ENCODE measurements around the gene CRYBB3. TPM values are rescaled to one million over a fixed set of nuclear protein-coding genes. Genes with fewer than 3 reads are reported as not detected.
"Not testable (repeated sequence)": the region's sequence is repeated elsewhere in the genome, so short reads cannot be mapped to it uniquely, and the experiment has no call there.

The CRYBB3 gene
- polyA plus RNA-seq, 3 donors, result not detected

DNA sequence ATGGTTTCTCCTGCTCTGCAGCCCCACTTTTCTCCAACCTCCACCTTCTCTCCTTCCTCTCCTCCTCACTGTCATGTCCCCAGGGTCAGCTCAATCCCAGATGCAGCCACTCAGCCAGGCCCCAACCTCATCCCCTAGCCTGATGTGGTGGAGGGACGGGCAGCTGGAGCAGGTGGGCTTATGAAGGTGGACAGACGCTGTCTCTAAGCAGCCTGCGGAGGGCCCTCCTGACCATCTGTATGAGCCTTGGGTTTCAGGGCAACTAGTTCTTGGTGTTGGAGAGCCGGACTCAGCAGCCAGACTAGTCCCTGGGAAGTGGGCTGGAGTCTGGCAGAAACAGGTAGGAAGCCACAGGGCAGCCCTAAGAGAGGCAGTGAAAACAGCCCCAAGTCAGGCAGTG is 37.8 kb downstream of the CRYBB3 start:
- peaks cover 19 to 39% (median 26%) of the 10 kb centered on the region in 3 donors for H3K27me3 Mint-ChIP-seq (ENCODE audit: low read depth in 3 of 3)
- H3K27ac Mint-ChIP-seq, result no peak overlapping the region

DNA sequence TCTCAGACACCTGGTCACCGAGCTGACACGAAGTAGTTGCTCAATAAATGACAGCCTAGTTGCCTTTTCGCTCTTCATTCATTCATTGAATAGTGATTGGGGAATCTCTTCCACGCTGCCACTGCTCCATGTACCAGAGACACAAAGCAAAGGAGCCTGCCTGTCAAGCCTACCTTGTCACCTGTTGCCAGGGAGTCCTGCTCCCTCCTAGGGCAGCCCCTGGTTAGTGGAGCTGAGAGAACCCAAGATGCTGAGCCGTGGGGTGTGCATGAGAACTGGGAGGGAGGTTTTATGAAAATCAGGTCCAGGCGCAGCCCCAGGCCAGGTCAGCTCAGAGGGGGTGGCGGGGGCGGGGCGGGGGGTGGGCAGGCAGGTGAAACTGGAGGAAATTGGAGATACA is 38.4 kb downstream of the CRYBB3 start:
- H3K9me3 Mint-ChIP-seq; H3K9ac ChIP-seq (ENCODE audit: insufficient read depth, low read length, poor library complexity, severe bottlenecking); H3K36me3 ChIP-seq (replicated peaks in 1 of 2; ENCODE audit: control insufficient read depth in 1 of 2, insufficient read depth in 2 of 2, low read length in 2 of 2); intact Hi-C loops (cut with micrococcal nuclease); H3K4me1 ChIP-seq (ENCODE audit: control insufficient read depth in 1 of 2, insufficient read depth in 2 of 2, low read length in 2 of 2); H3K4me1 Mint-ChIP-seq; H3K4me2 ChIP-seq (replicated peaks; ENCODE audit: extremely low read depth, low read length, poor library complexity, severe bottlenecking); H3K4me3 Mint-ChIP-seq; DNase-seq; H3K27ac Mint-ChIP-seq; H3K4me3 ChIP-seq (replicated peaks in 1 of 3; ENCODE audit: low read depth in 2 of 3, low read length in 3 of 3); H2AFZ ChIP-seq (ENCODE audit: insufficient read depth, low read depth, low read length, poor library complexity, severe bottlenecking); H3K27ac ChIP-seq (ENCODE audit: low read depth in 1 of 2, low read length in 2 of 2); H3K36me3 Mint-ChIP-seq; H4K20me1 ChIP-seq (ENCODE audit: insufficient read depth, low read length); H3K9me3 ChIP-seq (replicated peaks in 1 of 2; ENCODE audit: control insufficient read depth in 1 of 2, insufficient read depth in 1 of 2, low read length in 2 of 2); H3K79me2 ChIP-seq (ENCODE audit: insufficient read depth, low read length): not testable (repeated sequence)
- H3K27me3 ChIP-seq (ENCODE audit: control insufficient read depth in 2 of 2, insufficient read depth in 2 of 2, low read length in 2 of 2), result peaks cover 0 to 12% of the 10 kb centered on the region in 2 donors
- WGBS (ENCODE audit: insufficient coverage), result no CpG with 5 or more reads among the region's 9 CpGs
- H3K27me3 Mint-ChIP-seq (ENCODE audit: low read depth in 3 of 3), result peaks cover 19 to 35% (median 26%) of the 10 kb centered on the region in 3 donors

More for the DNA sequence above, 37.8 kb downstream of the CRYBB3 start:
- H3K36me3 ChIP-seq (replicated peaks in 1 of 2; ENCODE audit: control insufficient read depth in 1 of 2, insufficient read depth in 2 of 2, low read length in 2 of 2), result no peaks in the 10 kb centered on the region
- no peak overlapping the region for H3K4me2 ChIP-seq (replicated peaks; ENCODE audit: extremely low read depth, low read length, poor library complexity, severe bottlenecking)
- 91% methylated on average over 3 of the region's 4 CpGs for whole genome bisulfite sequencing (ENCODE audit: insufficient coverage)
- no peak overlapping the region for H3K4me3 ChIP-seq (replicated peaks in 1 of 3; ENCODE audit: low read depth in 2 of 3, low read length in 3 of 3)
- no peak overlapping the region for H3K27ac ChIP-seq (ENCODE audit: low read depth in 1 of 2, low read length in 2 of 2)
- intact Hi-C loops (cut with micrococcal nuclease), result no loop called here
- H3K27me3 ChIP-seq (ENCODE audit: control insufficient read depth in 2 of 2, insufficient read depth in 2 of 2, low read length in 2 of 2), result peaks cover 0 to 12% of the 10 kb centered on the region in 2 donors
- H4K20me1 ChIP-seq (ENCODE audit: insufficient read depth, low read length), result no peaks in the 10 kb centered on the region
- TF ChIP-seq, protein P1, sequence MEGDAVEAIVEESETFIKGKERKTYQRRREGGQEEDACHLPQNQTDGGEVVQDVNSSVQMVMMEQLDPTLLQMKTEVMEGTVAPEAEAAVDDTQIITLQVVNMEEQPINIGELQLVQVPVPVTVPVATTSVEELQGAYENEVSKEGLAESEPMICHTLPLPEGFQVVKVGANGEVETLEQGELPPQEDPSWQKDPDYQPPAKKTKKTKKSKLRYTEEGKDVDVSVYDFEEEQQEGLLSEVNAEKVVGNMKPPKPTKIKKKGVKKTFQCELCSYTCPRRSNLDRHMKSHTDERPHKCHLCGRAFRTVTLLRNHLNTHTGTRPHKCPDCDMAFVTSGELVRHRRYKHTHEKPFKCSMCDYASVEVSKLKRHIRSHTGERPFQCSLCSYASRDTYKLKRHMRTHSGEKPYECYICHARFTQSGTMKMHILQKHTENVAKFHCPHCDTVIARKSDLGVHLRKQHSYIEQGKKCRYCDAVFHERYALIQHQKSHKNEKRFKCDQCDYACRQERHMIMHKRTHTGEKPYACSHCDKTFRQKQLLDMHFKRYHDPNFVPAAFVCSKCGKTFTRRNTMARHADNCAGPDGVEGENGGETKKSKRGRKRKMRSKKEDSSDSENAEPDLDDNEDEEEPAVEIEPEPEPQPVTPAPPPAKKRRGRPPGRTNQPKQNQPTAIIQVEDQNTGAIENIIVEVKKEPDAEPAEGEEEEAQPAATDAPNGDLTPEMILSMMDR (IDR thresholded peaks at IDR 0.05), result no peak
- Mint-ChIP-seq H3K9me3 (peaks cover 0 to 2% (median 0%) of the 10 kb centered on the region in 7 donors), H3K4me1 (peaks cover 2% of the 10 kb centered on the region), H3K36me3 (no peaks in the 10 kb centered on the region), H3K4me3 (peak overlapping the region in 1 of 2 donors; percentile 48)
- DNase-seq, result no peak
- no peak overlapping the region for H2AFZ ChIP-seq (ENCODE audit: insufficient read depth, low read depth, low read length, poor library complexity, severe bottlenecking)
- no peaks in the 10 kb centered on the region for H3K4me1 ChIP-seq (ENCODE audit: control insufficient read depth in 1 of 2, insufficient read depth in 2 of 2, low read length in 2 of 2)
- no peaks in the 10 kb centered on the region for H3K79me2 ChIP-seq (ENCODE audit: insufficient read depth, low read length)
- H3K9ac ChIP-seq (ENCODE audit: insufficient read depth, low read length, poor library complexity, severe bottlenecking), result no peak overlapping the region
- no peaks in the 10 kb centered on the region for H3K9me3 ChIP-seq (replicated peaks in 1 of 2; ENCODE audit: control insufficient read depth in 1 of 2, insufficient read depth in 1 of 2, low read length in 2 of 2)

DNA sequence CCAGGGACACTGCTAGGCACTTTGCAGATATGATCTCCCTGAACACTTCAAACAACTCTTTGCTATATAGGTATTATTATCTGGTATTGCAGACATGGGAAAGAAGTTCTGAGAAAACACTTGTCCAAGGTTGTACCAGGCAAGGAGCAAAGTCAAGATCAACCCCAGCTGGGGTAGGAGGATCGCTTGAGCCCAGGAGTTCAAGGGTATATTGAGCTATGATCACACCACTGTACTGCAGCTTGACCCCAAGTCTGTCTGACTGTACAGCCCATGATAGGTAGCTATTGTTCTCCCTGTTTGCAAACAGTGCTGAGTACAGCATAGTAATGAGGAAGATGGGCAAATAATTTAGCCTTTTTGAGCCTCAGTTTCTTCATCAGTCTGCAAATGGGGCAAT is 55.5 kb downstream of the CRYBB3 start:
- H3K4me2 ChIP-seq (replicated peaks; ENCODE audit: extremely low read depth, low read length, poor library complexity, severe bottlenecking); H3K4me1 Mint-ChIP-seq; H3K4me3 Mint-ChIP-seq; H3K9me3 ChIP-seq (replicated peaks in 1 of 2; ENCODE audit: control insufficient read depth in 1 of 2, insufficient read depth in 1 of 2, low read length in 2 of 2); H2AFZ ChIP-seq (ENCODE audit: insufficient read depth, low read depth, low read length, poor library complexity, severe bottlenecking); H3K79me2 ChIP-seq (ENCODE audit: insufficient read depth, low read length); H3K27me3 ChIP-seq (ENCODE audit: control insufficient read depth in 2 of 2, insufficient read depth in 2 of 2, low read length in 2 of 2); H3K4me3 ChIP-seq (replicated peaks in 1 of 3; ENCODE audit: low read depth in 2 of 3, low read length in 3 of 3); H3K4me1 ChIP-seq (ENCODE audit: control insufficient read depth in 1 of 2, insufficient read depth in 2 of 2, low read length in 2 of 2); H4K20me1 ChIP-seq (ENCODE audit: insufficient read depth, low read length); H3K9ac ChIP-seq (ENCODE audit: insufficient read depth, low read length, poor library complexity, severe bottlenecking); H3K36me3 ChIP-seq (replicated peaks in 1 of 2; ENCODE audit: control insufficient read depth in 1 of 2, insufficient read depth in 2 of 2, low read length in 2 of 2); H3K36me3 Mint-ChIP-seq; H3K9me3 Mint-ChIP-seq; H3K27me3 Mint-ChIP-seq (ENCODE audit: low read depth in 3 of 3); intact Hi-C loops (cut with micrococcal nuclease); DNase-seq; H3K27ac Mint-ChIP-seq; H3K27ac ChIP-seq (ENCODE audit: low read depth in 1 of 2, low read length in 2 of 2): not testable (repeated sequence)
- 86% methylated on average over 1 of the region's 1 CpG for WGBS (ENCODE audit: insufficient coverage)
